H1 (cell line): ENCODE data around the gene COA1.

Experiments
- CEBPB ChIP-seq: IDR thresholded peaks from 2 replicates; pipeline ENCODE4 v1.6.1; 2012; ENCODE audit warnings: low read depth, low read length
- JUN ChIP-seq: IDR thresholded peaks from 2 replicates; pipeline ENCODE4 v1.6.1; 2011; ENCODE audit warnings: low read depth, mild to moderate bottlenecking, improper control_type of control experiment, low read length
- PHF8 ChIP-seq: fragments of 200-600 bp; sonication (generic); conservative IDR thresholded peaks from 2 replicates; pipeline ENCODE4 v1.7.1; 2012; ENCODE audit warnings: low read depth, mild to moderate bottlenecking, inconsistent platforms, low read length, moderate library complexity
- POLR2A ChIP-seq, 2 experiments: IDR thresholded peaks; 1 replicate in 1 of 2; 2 replicates in 1 of 2; pipeline ENCODE4 v1.6.1; 2011; ENCODE audit warnings: low read depth in 2 of 2, low read length in 2 of 2, mild to moderate bottlenecking in 2 of 2; ENCODE audit errors: control extremely low read depth in 1 of 2
- POLR2AphosphoS5 ChIP-seq: IDR thresholded peaks from 2 replicates; pipeline ENCODE4 v1.6.1; 2011; ENCODE audit warnings: low read depth, low read length
- SAP30 ChIP-seq: fragments of 300-600 bp; sonication (generic); IDR thresholded peaks from 2 replicates; pipeline ENCODE4 v1.7.1; 2012; ENCODE audit warnings: low read length, moderate library complexity, mild to moderate bottlenecking, inconsistent platforms; ENCODE audit not compliant: insufficient read depth, insufficient replicate concordance
- SP4 ChIP-seq: IDR thresholded peaks from 2 replicates; pipeline ENCODE4 v1.6.1; 2012; ENCODE audit warnings: low read length, inconsistent platforms
- TCF12 ChIP-seq: IDR thresholded peaks from 2 replicates; pipeline ENCODE4 v1.6.1; 2011; ENCODE audit warnings: low read depth, mild to moderate bottlenecking, low read length

DNA sequence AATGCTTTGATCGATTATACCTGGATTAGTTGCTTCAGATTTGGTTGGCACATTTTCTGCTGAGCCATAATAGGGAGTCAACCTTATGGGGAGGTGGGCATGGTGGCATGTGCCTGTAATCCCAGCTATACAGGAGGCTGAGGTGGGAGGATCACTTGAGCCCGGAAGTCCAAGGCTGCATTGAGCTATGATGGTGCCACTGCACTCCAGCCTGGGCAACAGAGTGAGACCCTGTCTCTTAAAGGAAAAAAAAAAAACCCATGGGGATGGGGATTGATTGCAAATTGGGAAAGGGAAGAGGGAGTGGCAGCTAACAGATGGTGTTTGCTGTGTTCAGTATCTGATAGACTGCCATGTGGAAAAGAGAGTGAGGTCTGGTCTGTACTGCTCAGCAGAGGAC lies 135.3 kb downstream of the COA1 start:
- TF ChIP-seq PHF8 = no peak
- TF ChIP-seq SAP30 = no peak
- no peak for TF ChIP-seq CEBPB
- TF ChIP-seq POLR2AphosphoS5 = no peak
- no peak for TF ChIP-seq TCF12
- TF ChIP-seq JUN = no peak
- TF ChIP-seq SP4 = no peak
- no peak for TF ChIP-seq POLR2A (IDR thresholded peaks at IDR 0.05; ENCODE audit: control extremely low read depth in 1 of 2, low read depth in 2 of 2, low read length in 2 of 2)
